HS-5 (cell line): ENCODE results near the gene MAPK8IP1.

ENCODE experiments used
- DNase-seq: peaks from one replicate; pipeline ENCODE4 v3.0.0-alpha.2; 2012; ENCODE audit warnings: low read depth

Gene MAPK8IP1

GRCh38 chr11:45909594-45910475 is 24.4 kb downstream of the MAPK8IP1 start:
- no peak for DNase-seq

GRCh38 chr11:45910623-45911022 is 25.2 kb downstream of the MAPK8IP1 start:
- no peak for DNase-seq

GRCh38 chr11:45913514-45913913 is 28.1 kb downstream of the MAPK8IP1 start:
- no peak for DNase-seq

- DNase-seq, result no peak
Observed at GRCh38 chr11:45913942-45914635, 28.6 kb downstream of the MAPK8IP1 start.

GRCh38 chr11:45915446-45915845 is 30.0 kb downstream of the MAPK8IP1 start:
- DNase-seq, result no peak

GRCh38 chr11:45917286-45917622 is 31.8 kb downstream of the MAPK8IP1 start:
- no peak for DNase-seq

- peak; percentile 96 for DNase-seq
Observed at GRCh38 chr11:45917623-45918330, 32.3 kb downstream of the MAPK8IP1 start, which contains the start of gene PEX16. Gene PEX16, minus strand, starts transcription at chr11:45917877. Its CDS starts 66 bp downstream, at chr11:45917811.

GRCh38 chr11:45918331-45918941 is 33.0 kb downstream of the MAPK8IP1 start:
- peak; percentile 22 for DNase-seq

- DNase-seq, result no peak
Observed at GRCh38 chr11:45918962-45919675, 33.7 kb downstream of the MAPK8IP1 start.

- no peak for DNase-seq
Observed at GRCh38 chr11:45919806-45920530, 34.5 kb downstream of the MAPK8IP1 start.

GRCh38 chr11:45920531-45921477 is 35.4 kb downstream of the MAPK8IP1 start:
- DNase-seq, result no peak

GRCh38 chr11:45921561-45922424 is 36.3 kb downstream of the MAPK8IP1 start:
- no peak for DNase-seq

- no peak for DNase-seq
Observed at GRCh38 chr11:45922425-45923082, 37.1 kb downstream of the MAPK8IP1 start, which contains the start of gene LARGE2. Gene LARGE2, plus strand, starts transcription at chr11:45922656. Its CDS starts 227 bp downstream, at chr11:45922883.

- no peak for DNase-seq
Observed at GRCh38 chr11:45924036-45924915, 38.8 kb downstream of the MAPK8IP1 start.

- no peak for DNase-seq
Observed at GRCh38 chr11:45924927-45925326, 39.5 kb downstream of the MAPK8IP1 start.

GRCh38 chr11:45925550-45925949 is 40.1 kb downstream of the MAPK8IP1 start:
- DNase-seq, result no peak

GRCh38 chr11:45926001-45926401 is 40.5 kb downstream of the MAPK8IP1 start:
- DNase-seq, result no peak
